H1 (cell line): ENCODE measurements around the gene SLC4A8. TPM values are rescaled to one million over a fixed set of nuclear protein-coding genes. Genes with fewer than 3 reads are reported as not detected.

Experiments
- CTCF ChIA-PET: fragments of 300-600 bp; sonication (Branson Sonifier 250); formaldehyde crosslinking; loops from one replicate; lab custom pipeline; 2021; ENCODE audit not compliant: partially characterized antibody; lab: Charles Lee
- POLR2A ChIA-PET: fragments of 300-600 bp; sonication (Branson Sonifier 250); formaldehyde crosslinking; loops from one replicate; lab custom pipeline; 2021; ENCODE audit warnings: inconsistent platforms; ENCODE audit not compliant: partially characterized antibody; lab: Charles Lee
- DNase-seq, 2 experiments: peaks; one replicate each; pipeline versions ENCODE4 v3.0.0 to v3.0.0-alpha.2; 2010 to 2022; ENCODE audit warnings: low spot score in 2 of 2, low read depth in 1 of 2, mixed read lengths in 1 of 2
- FAIRE-seq: peaks from 2 replicates; lab custom pipeline; 2011; peaks lifted over from hg19 to GRCh38; lab: Jason Lieb, UNC
- H2AFZ ChIP-seq: 2 replicates; pipeline ENCODE4 v1.8.1; 2012; ENCODE audit warnings: low read length, inconsistent platforms
- H2AK5ac ChIP-seq: 2 replicates; pipeline ENCODE4 v1.6.1; 2013; ENCODE audit warnings: low read depth, low read length
- H2BK120ac ChIP-seq: replicated peaks from 2 replicates; pipeline ENCODE3; 2013; ENCODE audit warnings: low read depth, low read length, inconsistent platforms
- H2BK12ac ChIP-seq: 2 replicates; pipeline ENCODE4 v1.6.1; 2013; ENCODE audit warnings: low read depth, low read length
- H2BK15ac ChIP-seq: 2 replicates; pipeline ENCODE4 v1.6.1; 2013; ENCODE audit warnings: low read length
- H2BK20ac ChIP-seq: 2 replicates; pipeline ENCODE4 v1.6.1; 2013; ENCODE audit warnings: low read length
- H2BK5ac ChIP-seq: 2 replicates; pipeline ENCODE4 v1.6.1; 2013; ENCODE audit warnings: low read depth, low read length
- H3K14ac ChIP-seq: 2 replicates; pipeline ENCODE4 v1.6.1; 2013; ENCODE audit warnings: inconsistent platforms; ENCODE audit not compliant: insufficient read length
- H3K18ac ChIP-seq: 2 replicates; pipeline ENCODE4 v1.6.1; 2013; ENCODE audit warnings: low read length; ENCODE audit errors: extremely low read depth
- H3K23ac ChIP-seq: 2 replicates; pipeline ENCODE4 v1.6.1; 2013; ENCODE audit warnings: inconsistent platforms; ENCODE audit not compliant: insufficient read length
- H3K23me2 ChIP-seq: 2 replicates; pipeline ENCODE4 v1.6.1; 2013; ENCODE audit warnings: low read depth, low read length
- H3K27ac ChIP-seq: 2 replicates; pipeline ENCODE4 v1.6.1; 2011; ENCODE audit warnings: low read depth, low read length, inconsistent platforms
- H3K27me3 ChIP-seq, 4 experiments: replicated peaks in 1 of 4; 1 replicate in 1 of 4; 2 replicates in 3 of 4; pipeline versions ENCODE4 v1.6.1 to v1.8.1; 2011 to 2013; ENCODE audit warnings: low read length in 3 of 4, mild to moderate bottlenecking in 3 of 4, inconsistent platforms in 2 of 4, mixed read lengths in 2 of 4, moderate library complexity in 1 of 4; ENCODE audit not compliant: control insufficient read depth in 3 of 4, insufficient read depth in 3 of 4; ENCODE audit errors: extremely low read depth in 1 of 4
- H3K36me3 ChIP-seq, 4 experiments: 2 replicates each; pipeline versions ENCODE4 v1.6.1 to v1.8.1; 2011 to 2013; ENCODE audit warnings: mild to moderate bottlenecking in 4 of 4, low read length in 3 of 4, moderate library complexity in 2 of 4, control low read depth in 1 of 4, inconsistent platforms in 1 of 4; ENCODE audit not compliant: insufficient read depth in 4 of 4, control insufficient read depth in 2 of 4
- H3K4ac ChIP-seq: replicated peaks from 2 replicates; pipeline ENCODE3; 2013; ENCODE audit warnings: low read length, low read depth, mixed read lengths, inconsistent platforms; ENCODE audit not compliant: insufficient read length
- H3K4me1 ChIP-seq, 4 experiments: replicated peaks in 1 of 4; 1 replicate in 1 of 4; 2 replicates in 3 of 4; pipeline versions ENCODE4 v1.6.1 to v1.8.1; 2011 to 2013; ENCODE audit warnings: low read length in 3 of 4, inconsistent platforms in 2 of 4, mixed read lengths in 1 of 4; ENCODE audit not compliant: insufficient read depth in 4 of 4, control insufficient read depth in 3 of 4
- H3K4me2 ChIP-seq, 2 experiments: 2 replicates each; pipeline versions ENCODE4 v1.6.1 to v1.8.1; 2011 to 2013; ENCODE audit warnings: low read depth in 2 of 2, low read length in 2 of 2, control low read depth in 1 of 2, inconsistent platforms in 1 of 2, mild to moderate bottlenecking in 1 of 2; ENCODE audit not compliant: insufficient read depth in 1 of 2
- H3K4me3 ChIP-seq, 4 experiments: fragments of 200-600, 300-600 bp in 1 of 4; sonication (generic), shearing (Covaris generic), sonication (Bioruptor Twin) in 1 of 4; 2 replicates each; pipeline versions ENCODE4 v1.5.1 to v1.8.1; 2011 to 2016; ENCODE audit warnings: low read length in 4 of 4, low read depth in 3 of 4, control low read depth in 2 of 4, inconsistent platforms in 2 of 4, mild to moderate bottlenecking in 2 of 4, mixed read lengths in 1 of 4, moderate library complexity in 1 of 4; ENCODE audit not compliant: insufficient read depth in 2 of 4; ENCODE audit errors: extremely low read depth in 1 of 4
- H3K56ac ChIP-seq: replicated peaks from 2 replicates; pipeline ENCODE3; 2013; ENCODE audit warnings: low read depth, mild to moderate bottlenecking, mixed read lengths, low read length, inconsistent platforms; ENCODE audit not compliant: insufficient read length
- H3K79me1 ChIP-seq: 2 replicates; pipeline ENCODE4 v1.6.1; 2013; ENCODE audit warnings: low read depth, low read length, control low read depth
- H3K79me2 ChIP-seq, 2 experiments: 2 replicates each; pipeline versions ENCODE4 v1.6.1 to v1.8.1; 2012 to 2013; ENCODE audit warnings: low read length in 2 of 2, mild to moderate bottlenecking in 2 of 2, inconsistent platforms in 1 of 2; ENCODE audit not compliant: insufficient read depth in 2 of 2, control insufficient read depth in 1 of 2
- H3K9ac ChIP-seq, 4 experiments: replicated peaks in 1 of 4; 1 replicate in 1 of 4; 2 replicates in 3 of 4; pipeline versions ENCODE4 v1.6.1 to v1.8.1; 2011 to 2013; ENCODE audit warnings: low read depth in 3 of 4, low read length in 3 of 4, control low read depth in 2 of 4, mild to moderate bottlenecking in 2 of 4, moderate library complexity in 2 of 4, inconsistent platforms in 1 of 4; ENCODE audit errors: extremely low read depth in 1 of 4
- H3K9me3 ChIP-seq, 2 experiments: 2 replicates each; pipeline versions ENCODE4 v1.6.1 to v1.8.1; 2012 to 2013; ENCODE audit warnings: mild to moderate bottlenecking in 2 of 2, moderate library complexity in 2 of 2, control low read depth in 1 of 2, inconsistent platforms in 1 of 2, low read depth in 1 of 2, low read length in 1 of 2, mixed read lengths in 1 of 2; ENCODE audit not compliant: insufficient read depth in 2 of 2
- H4K20me1 ChIP-seq, 2 experiments: replicated peaks in 1 of 2; 2 replicates each; pipeline versions ENCODE3 to v1.8.1; 2011 to 2013; ENCODE audit warnings: inconsistent platforms in 2 of 2, low read length in 2 of 2, mild to moderate bottlenecking in 1 of 2; ENCODE audit not compliant: insufficient read depth in 2 of 2, control insufficient read depth in 1 of 2
- H4K5ac ChIP-seq: 2 replicates; pipeline ENCODE4 v1.6.1; 2013; ENCODE audit warnings: low read length, low read depth, mixed read lengths, inconsistent platforms; ENCODE audit not compliant: insufficient read length
- H4K8ac ChIP-seq: 2 replicates; pipeline ENCODE4 v1.8.0; 2013; ENCODE audit warnings: mild to moderate bottlenecking, moderate library complexity, low read length, inconsistent platforms; ENCODE audit not compliant: insufficient read depth; ENCODE audit errors: extremely low read depth
- H4K91ac ChIP-seq: replicated peaks from 2 replicates; pipeline ENCODE3; 2013; ENCODE audit warnings: low read length, mixed read lengths, inconsistent platforms; ENCODE audit not compliant: insufficient read length
- CEBPB ChIP-seq: IDR thresholded peaks from 2 replicates; pipeline ENCODE4 v1.6.1; 2012; ENCODE audit warnings: low read depth, low read length
- GTF2F1 ChIP-seq: IDR thresholded peaks from 2 replicates; pipeline ENCODE4 v1.6.1; 2012; ENCODE audit warnings: low read depth, low read length, improper control_type of control experiment, borderline replicate concordance
- POLR2AphosphoS5 ChIP-seq: IDR thresholded peaks from 2 replicates; pipeline ENCODE4 v1.6.1; 2011; ENCODE audit warnings: low read depth, low read length
- SP1 ChIP-seq: IDR thresholded peaks from 2 replicates; pipeline ENCODE4 v1.6.1; 2011; ENCODE audit warnings: low read depth, low read length
- SP2 ChIP-seq: IDR thresholded peaks from 2 replicates; pipeline ENCODE4 v1.6.1; 2012; ENCODE audit warnings: mild to moderate bottlenecking, low read length, inconsistent platforms
- TAF1 ChIP-seq: IDR thresholded peaks from 2 replicates; pipeline ENCODE4 v1.6.1; 2011; ENCODE audit warnings: mild to moderate bottlenecking, low read depth, low read length
- WGBS, 2 experiments: shearing (Covaris generic) in 1 of 2; methylation state at CpG; one replicate each; pipeline versions ENCODE4 v1.1.6 to v1.1.7; 2013 to 2015; ENCODE audit warnings: low lambda C conversion rate in 2 of 2, mixed read lengths in 2 of 2, inconsistent platforms in 1 of 2, low coverage in 1 of 2, missing lambda C conversion rate in 1 of 2; ENCODE audit not compliant: insufficient replicate concordance in 2 of 2, insufficient coverage in 1 of 2, insufficient read length in 1 of 2; ENCODE audit errors: extremely low coverage in 1 of 2, missing lambda C conversion rate in 1 of 2; 5-methylcytosine and 5-hydroxymethylcytosine counted together
- long read RNA-seq, 2 experiments: library from RNA in 1 of 2; library from capped mRNA in 1 of 2; stranded (forward); transcript quantifications; one replicate each; pipeline ENCODE4 v2.0.0, GENCODE V29; 2021; ENCODE audit warnings: inconsistent platforms in 1 of 2
- polyA minus RNA-seq, 3 experiments: library from RNA; depleted of rRNA, polyadenylated mRNA; stranded (reverse); fragments of >200 nt; gene quantifications; 1 replicate in 2 of 3; 2 replicates in 1 of 3; pipeline ENCODE4 v1.2.3, GENCODE V29; 2011
- polyA plus RNA-seq, 7 experiments: library from polyadenylated mRNA; depleted of rRNA in 3 of 7; stranded (reverse) in 5 of 7; unstranded in 2 of 7; fragments of >200 nt in 5 of 7; fragments of 200-250 nt in 2 of 7; gene quantifications; 1 replicate in 5 of 7; 2 replicates in 1 of 7; 4 replicates in 1 of 7; pipeline versions ENCODE4 v1.2.1 to v1.2.3, GENCODE V29; 2011 to 2013; ENCODE audit warnings: missing spikeins in 2 of 7, mixed read lengths in 2 of 7
- total RNA-seq: library from RNA; stranded (reverse); fragmentation: NEBNext Ultra II Directional; extraction: Animal tissue kit (Norgen Biotek cat#: 25700); gene quantifications from 2 replicates; pipeline ENCODE4 v1.2.1, GENCODE V29; 2021
- TF ChIP-seq, protein P1 (sequence below), 3 experiments: IDR thresholded peaks; 1 replicate in 2 of 3; 2 replicates in 1 of 3; pipeline versions ENCODE4 v1.5.1 to v1.6.1; 2011; ENCODE audit warnings: low read length in 3 of 3, mild to moderate bottlenecking in 3 of 3, inconsistent platforms in 2 of 3, low read depth in 1 of 3, moderate library complexity in 1 of 3; ENCODE audit not compliant: insufficient read depth in 1 of 3; ENCODE audit errors: control extremely low read depth in 1 of 3

Gene SLC4A8
- total RNA-seq = 13.4 and 15.2 TPM in 2 replicates
- 8.6 and 11.2 TPM in 2 replicates for polyA plus RNA-seq (2011; rRNA removed)
- polyA plus RNA-seq (2011; cell fraction: cytosol; rRNA removed) = 9.1 TPM
- polyA plus RNA-seq (2011; cell fraction: nucleus; rRNA removed) = 8.8 TPM
- polyA plus RNA-seq (2012, experiment 1 of 2) = 5.5 to 7.9 TPM (median 7.2 TPM) in 4 replicates
- 1.4 TPM for polyA plus RNA-seq (2012, experiment 2 of 2)
- 4.3 TPM for polyA plus RNA-seq (2013, experiment 1 of 2)
- polyA plus RNA-seq (2013, experiment 2 of 2) = 3.6 TPM
- 25.2 and 27.7 TPM in 2 replicates for polyA minus RNA-seq (2011; rRNA and poly(A)+ RNA removed)
- 9.0 TPM for polyA minus RNA-seq (2011; cell fraction: cytosol; rRNA and poly(A)+ RNA removed)
- 18.1 TPM for polyA minus RNA-seq (2011; cell fraction: nucleus; rRNA and poly(A)+ RNA removed)
- long read RNA-seq, experiment 1, partial matches to known transcripts = 2 of 5 reads
- long read RNA-seq, experiment 1, other reads (novel, unspliced or antisense) = 3 of 5 reads
- long read RNA-seq, experiment 2, partial matches to known transcripts = 10 of 14 reads
- long read RNA-seq, experiment 2, other reads (novel, unspliced or antisense) = 4 of 14 reads

DNA sequence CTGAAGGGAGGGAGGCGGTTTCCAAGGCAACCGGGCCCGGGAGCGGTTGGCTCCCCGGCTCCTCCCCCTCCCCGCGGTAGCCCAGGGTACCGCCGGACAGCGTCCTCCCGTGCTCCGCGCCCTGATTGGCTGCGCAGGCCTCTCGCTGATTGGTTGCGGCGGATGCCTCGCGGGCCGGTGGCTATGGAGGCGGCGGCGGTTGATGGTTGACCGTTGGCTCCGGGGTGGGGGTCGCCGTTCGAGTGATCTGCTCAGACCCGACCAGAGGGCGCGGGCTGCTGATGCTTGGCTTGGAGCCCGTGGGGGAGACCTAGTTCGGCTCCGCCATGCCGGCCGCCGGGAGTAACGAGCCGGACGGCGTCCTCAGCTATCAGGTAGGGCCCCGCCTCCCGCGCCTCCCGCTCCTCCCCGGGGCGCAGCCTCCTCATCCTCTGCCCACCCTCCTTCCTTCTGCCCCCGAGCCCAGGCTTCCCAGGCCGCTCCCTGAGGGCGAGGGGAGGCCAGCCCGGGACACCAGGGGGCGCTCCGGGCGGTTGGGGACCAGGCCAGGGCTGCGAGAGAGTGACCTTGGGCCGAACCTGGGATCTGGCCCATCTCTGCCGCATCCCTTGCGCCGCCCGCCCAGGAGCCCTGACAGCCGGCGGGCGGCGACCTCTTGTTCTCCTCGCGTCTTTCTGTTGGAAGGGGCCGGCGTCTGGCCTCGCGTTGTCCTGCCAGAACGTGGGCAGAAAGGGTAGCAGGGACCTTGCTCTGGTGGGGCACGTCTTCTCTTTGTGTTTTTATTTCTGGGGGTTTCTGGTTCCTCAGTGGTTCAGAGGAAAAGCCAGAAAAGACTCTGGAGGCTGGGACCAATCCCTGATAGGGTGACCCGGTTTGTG, at the start of gene SLC4A8:
Gene SLC4A8, plus strand, starts transcription at position 170 of the 878 bp plus-strand sequence. Its CDS starts 157 bp downstream, at position 327.
- peak; percentile 85 to 96 for DNase-seq
- WGBS, 2 experiments = 1% methylated on average over 63 of the region's 73 CpGs; no CpG with 5 or more reads in 1 of the 2 experiments
- H4K91ac ChIP-seq = no peak within 1 kb of the TSS
- H2BK5ac ChIP-seq = no peak within 1 kb of the TSS
- no peaks in the 10 kb centered on the region for H3K79me1 ChIP-seq
- H2AK5ac ChIP-seq = no peak within 1 kb of the TSS
- no peak within 1 kb of the TSS; the same call in 1 of the 2 replicates for H4K8ac ChIP-seq
- CTCF ChIA-PET = interaction anchor here (0.6 to 13.5 kb wide), 7 partner anchors 11 to 1253 kb away, joined by 3 to 137 read pairs (median 3); no protein-coding TSS in a partner anchor
- no peak within 1 kb of the TSS for H2BK120ac ChIP-seq
- no peak within 1 kb of the TSS for H3K27ac ChIP-seq
- no peaks in the 10 kb centered on the region for H3K9me3 ChIP-seq
- H2BK15ac ChIP-seq = no peak within 1 kb of the TSS
- H3K79me2 ChIP-seq = peaks cover 0 to 5% of the 10 kb centered on the region in 2 experiments; a peak in 1 of 4 replicates
- peaks cover 0 to 10% (median 2%) of the 10 kb centered on the region in 4 experiments; a peak in 3 of 7 replicates for H3K4me1 ChIP-seq
- peak within 1 kb of the TSS; percentile 52 to 79 (median 62) for H3K4me3 ChIP-seq
- peak within 1 kb of the TSS; percentile 56; the same call in 1 of the 2 replicates for H3K18ac ChIP-seq
- H3K56ac ChIP-seq = no peak within 1 kb of the TSS
- no peak within 1 kb of the TSS; a peak in 2 of 7 replicates for H3K9ac ChIP-seq
- no peak within 1 kb of the TSS for H2BK20ac ChIP-seq
- peak within 1 kb of the TSS; percentile 50 to 71 for H3K4me2 ChIP-seq
- H3K36me3 ChIP-seq = no peaks in the 10 kb centered on the region
- no peak within 1 kb of the TSS for H2BK12ac ChIP-seq
- H3K23ac ChIP-seq = no peak within 1 kb of the TSS
- H4K5ac ChIP-seq = no peak within 1 kb of the TSS
- POLR2A ChIA-PET = no interaction called here
- H3K23me2 ChIP-seq = peaks cover 3% of the 10 kb centered on the region; the same call in 1 of the 2 replicates
- H4K20me1 ChIP-seq = no peaks in the 10 kb centered on the region
- peak within 1 kb of the TSS; percentile 3; the same call in 1 of the 2 replicates for H2AFZ ChIP-seq
- no peaks in the 10 kb centered on the region for H3K27me3 ChIP-seq
- no peak for FAIRE-seq
- no peak within 1 kb of the TSS for H3K4ac ChIP-seq
- no peak within 1 kb of the TSS for H3K14ac ChIP-seq
- TF ChIP-seq POLR2AphosphoS5 (no peak), TAF1 (no peak), SP2 (no peak), GTF2F1 (no peak), CEBPB (no peak), SP1 (peak; percentile 48; the same call in 1 of the 2 replicates)
- TF ChIP-seq, protein P1, sequence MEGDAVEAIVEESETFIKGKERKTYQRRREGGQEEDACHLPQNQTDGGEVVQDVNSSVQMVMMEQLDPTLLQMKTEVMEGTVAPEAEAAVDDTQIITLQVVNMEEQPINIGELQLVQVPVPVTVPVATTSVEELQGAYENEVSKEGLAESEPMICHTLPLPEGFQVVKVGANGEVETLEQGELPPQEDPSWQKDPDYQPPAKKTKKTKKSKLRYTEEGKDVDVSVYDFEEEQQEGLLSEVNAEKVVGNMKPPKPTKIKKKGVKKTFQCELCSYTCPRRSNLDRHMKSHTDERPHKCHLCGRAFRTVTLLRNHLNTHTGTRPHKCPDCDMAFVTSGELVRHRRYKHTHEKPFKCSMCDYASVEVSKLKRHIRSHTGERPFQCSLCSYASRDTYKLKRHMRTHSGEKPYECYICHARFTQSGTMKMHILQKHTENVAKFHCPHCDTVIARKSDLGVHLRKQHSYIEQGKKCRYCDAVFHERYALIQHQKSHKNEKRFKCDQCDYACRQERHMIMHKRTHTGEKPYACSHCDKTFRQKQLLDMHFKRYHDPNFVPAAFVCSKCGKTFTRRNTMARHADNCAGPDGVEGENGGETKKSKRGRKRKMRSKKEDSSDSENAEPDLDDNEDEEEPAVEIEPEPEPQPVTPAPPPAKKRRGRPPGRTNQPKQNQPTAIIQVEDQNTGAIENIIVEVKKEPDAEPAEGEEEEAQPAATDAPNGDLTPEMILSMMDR (IDR thresholded peaks at IDR 0.05; ENCODE audit: control extremely low read depth in 1 of 3, insufficient read depth in 1 of 3, low read depth in 1 of 3, low read length in 3 of 3) = peak; percentile 66 to 83 (median 77)
